GM12801 (cell line): ENCODE measurements around the gene ADGRA1.

Experiments used
- CTCF ChIP-seq: IDR thresholded peaks from one replicate; pipeline ENCODE4 v1.5.1; 2011; ENCODE audit warnings: control low read depth; ENCODE audit not compliant: insufficient read length; ENCODE audit errors: extremely low read depth

Gene ADGRA1

GRCh38 chr10:133117036-133117687 is 29.4 kb downstream of the ADGRA1 start:
- no peak for TF ChIP-seq CTCF

- no peak for TF ChIP-seq CTCF
Observed at GRCh38 chr10:133117688-133118071, 30.0 kb downstream of the ADGRA1 start.

GRCh38 chr10:133121479-133121878 is 33.8 kb downstream of the ADGRA1 start:
- TF ChIP-seq CTCF = no peak

DNA sequence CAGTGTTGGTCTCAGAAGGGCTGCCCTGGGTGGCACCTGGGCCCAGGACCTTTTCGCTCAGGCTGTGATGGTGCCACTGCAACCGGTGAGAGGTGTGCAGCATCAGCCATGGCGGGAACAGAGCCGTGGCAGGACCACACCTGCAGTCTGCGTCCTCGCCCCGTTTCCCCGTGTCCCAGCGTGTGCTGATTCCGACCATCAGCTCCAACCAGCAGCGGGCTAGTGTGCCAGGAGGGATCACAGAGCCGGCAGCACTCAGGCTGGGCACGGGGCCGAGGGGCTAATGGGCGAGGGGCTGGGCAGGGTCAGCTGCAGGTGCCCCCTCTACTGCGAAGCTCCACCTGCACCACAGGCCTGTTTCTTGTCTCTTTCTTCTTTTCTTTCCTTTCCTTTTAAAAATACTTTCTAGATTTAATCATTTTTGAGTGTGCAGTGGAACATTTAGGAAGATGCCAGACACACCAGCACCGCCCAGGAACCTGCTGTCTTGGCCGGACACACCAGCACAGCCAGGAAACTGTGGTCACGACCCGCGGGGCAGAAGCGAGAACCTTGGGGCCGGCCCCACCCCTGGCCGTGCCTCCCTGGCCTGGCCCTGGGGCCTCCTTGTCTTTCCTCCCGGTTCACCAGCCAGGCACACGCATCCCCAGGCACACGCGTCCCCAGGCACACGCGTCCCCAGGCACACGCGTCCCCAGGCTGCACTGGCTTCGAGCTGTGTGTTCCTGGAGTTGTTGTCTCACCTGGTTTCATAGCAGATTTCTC is 34.6 kb downstream of the ADGRA1 start:
- no peak for TF ChIP-seq CTCF

GRCh38 chr10:133123050-133123745 is 35.5 kb downstream of the ADGRA1 start:
- no peak for TF ChIP-seq CTCF

DNA sequence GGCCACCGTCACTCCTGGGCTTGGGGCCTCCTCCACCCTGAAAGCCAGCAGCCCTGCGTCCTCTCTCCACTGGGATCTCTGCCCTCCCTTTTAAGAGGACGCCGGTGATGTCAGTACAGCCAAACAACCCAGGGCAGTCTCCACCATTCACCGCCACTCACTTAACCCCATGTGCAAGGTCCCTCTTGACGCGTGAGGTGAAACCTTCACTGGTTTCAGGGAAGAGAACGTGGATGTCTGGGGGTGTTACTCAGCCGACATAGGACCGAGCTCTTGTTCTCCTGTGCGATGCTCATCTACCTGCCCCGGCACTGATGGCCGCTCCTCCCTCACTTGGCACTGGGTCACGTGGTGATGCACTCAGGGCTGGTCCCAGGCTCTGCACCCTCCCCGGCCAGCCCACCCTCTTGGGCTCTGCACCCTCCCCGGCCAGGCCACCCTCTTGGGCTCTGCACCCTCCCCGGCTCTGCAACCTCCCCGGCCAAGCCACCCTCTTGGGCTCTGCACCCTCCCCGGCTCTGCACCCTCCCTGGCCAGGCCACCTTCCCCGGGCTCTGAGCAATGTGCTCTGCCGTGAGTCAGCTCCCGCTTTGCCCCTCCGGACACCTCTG is 36.1 kb downstream of the ADGRA1 start:
- no peak for TF ChIP-seq CTCF
